SK-MEL-5 (cell line): Measurements from ENCODE around the gene GDI1. TPM values are rescaled to one million over a fixed set of nuclear protein-coding genes. Genes with fewer than 3 reads are reported as not detected.

Experiments
- DNase-seq: peaks from one replicate; pipeline ENCODE4 v3.0.0-alpha.2; 2016; ENCODE audit warnings: low read depth, low spot score
- in situ Hi-C: cut with HindIII; loops from 2 replicates; pipeline ENCODE4 v1.10.0; 2016; ENCODE audit warnings: low sequenced_read_pairs, high pct_unique_total_duplicates, low pct_unique_long_range_greater_than_20kb
- total RNA-seq: library from RNA; depleted of rRNA; stranded (reverse); fragments of >200 nt; shearing (Covaris generic); gene quantifications from 2 replicates; pipeline ENCODE4 v1.2.3, GENCODE V29; 2014

Gene GDI1
- total RNA-seq, 1 experiment from 2014 or later: 48.8 TPM

DNA sequence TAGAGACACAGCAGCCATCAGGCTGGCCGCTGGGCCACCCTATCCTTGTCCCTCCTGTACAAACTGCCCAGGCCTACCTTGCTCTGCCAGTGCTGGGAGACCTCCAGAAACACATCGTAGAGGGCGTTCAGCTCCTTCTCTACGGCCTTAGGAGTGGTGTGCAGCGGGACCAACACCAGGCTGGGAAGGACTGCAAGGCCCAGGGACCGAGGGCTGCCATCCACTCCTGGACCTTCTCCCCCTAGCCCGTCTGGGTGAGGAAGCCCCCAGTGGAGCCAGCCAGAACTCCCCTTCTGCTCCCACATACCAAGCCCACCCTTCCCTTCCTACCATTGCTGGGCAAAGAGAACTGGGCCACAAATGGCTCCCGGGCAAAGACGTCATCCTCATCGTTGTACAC, 33.8 kb upstream of the GDI1 start:
- in situ Hi-C loops: no loop called here
- no peak for DNase-seq

DNA sequence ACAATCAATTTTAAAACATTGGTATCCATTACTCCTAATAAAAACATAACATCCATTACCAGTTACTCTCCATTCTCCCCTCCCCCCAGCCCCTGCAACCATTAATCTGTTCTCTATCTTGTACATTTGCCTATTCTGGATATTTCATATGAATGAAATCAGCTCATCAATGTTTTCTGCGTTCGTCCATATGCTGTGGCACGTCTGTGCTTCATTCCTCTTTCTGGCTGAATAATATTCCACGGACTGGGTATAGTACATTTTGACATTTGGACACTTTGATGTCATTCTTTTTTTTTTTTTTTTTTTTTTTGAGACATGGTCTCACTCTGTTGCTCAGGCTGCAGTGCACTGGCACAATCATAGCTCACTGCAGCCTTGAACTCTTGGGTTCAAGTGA, 33.1 kb upstream of the GDI1 start:
- in situ Hi-C loops: no loop called here
- DNase-seq: no peak

DNA sequence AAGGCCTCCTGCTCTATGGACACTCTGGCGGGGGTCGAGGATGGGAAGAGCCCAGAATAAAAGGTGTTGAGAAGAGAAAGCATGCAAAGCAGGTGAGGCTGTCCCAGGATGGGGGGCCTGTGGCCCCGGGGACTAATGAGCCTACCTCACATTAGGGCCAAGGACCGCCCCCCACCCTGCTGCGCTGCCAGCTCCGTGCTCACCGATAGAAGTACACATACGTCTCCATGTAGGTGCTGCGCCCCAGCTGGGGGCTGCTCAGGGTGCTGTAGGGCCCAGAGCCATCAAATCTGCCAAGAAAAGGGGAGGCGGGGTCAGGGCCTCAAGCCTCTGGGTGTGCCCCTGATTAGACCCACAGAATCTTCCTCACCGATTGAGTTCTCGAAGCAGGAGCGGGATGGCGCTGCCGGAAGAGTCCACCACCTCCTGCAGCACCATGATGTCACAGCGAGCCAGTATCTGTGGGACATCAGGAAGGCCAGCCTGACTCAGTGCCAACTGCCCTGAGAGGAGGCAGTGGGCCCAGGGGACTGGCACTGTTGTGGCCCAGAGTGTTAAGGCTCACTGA, 32.2 kb upstream of the GDI1 start:
- in situ Hi-C loops: no loop called here

DNA sequence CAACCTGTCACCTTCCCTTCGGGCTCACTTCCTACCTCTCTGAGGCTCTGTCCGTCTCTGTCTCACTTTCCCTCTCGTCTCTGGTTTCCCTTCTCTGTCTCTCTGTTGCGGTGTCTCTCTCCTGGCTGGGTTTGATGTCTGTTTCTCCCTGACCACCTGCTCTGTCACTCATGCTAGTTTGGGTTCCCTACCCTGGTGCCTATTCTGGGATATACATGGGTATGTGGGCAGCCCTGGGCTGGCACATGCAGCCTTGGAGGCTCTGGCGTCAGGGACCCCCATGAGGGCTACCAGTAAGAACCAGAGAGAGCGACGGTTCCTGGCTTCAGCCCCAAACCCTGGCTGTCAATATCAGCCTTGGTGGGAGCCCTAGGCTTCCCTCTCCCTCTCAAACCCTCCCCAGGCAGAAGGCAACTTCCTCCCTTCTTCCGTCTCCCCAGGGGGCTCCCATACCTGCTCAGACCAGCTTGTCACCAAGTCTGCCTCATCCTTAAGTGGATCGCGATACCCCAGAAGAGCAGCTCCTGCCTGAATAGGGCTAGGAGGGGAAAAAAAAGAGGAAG, 28.2 kb upstream of the GDI1 start:
- no peak for DNase-seq
- in situ Hi-C loops: no loop called here

More for the DNA sequence above, 32.2 kb upstream of the GDI1 start:
- no peak for DNase-seq

DNA sequence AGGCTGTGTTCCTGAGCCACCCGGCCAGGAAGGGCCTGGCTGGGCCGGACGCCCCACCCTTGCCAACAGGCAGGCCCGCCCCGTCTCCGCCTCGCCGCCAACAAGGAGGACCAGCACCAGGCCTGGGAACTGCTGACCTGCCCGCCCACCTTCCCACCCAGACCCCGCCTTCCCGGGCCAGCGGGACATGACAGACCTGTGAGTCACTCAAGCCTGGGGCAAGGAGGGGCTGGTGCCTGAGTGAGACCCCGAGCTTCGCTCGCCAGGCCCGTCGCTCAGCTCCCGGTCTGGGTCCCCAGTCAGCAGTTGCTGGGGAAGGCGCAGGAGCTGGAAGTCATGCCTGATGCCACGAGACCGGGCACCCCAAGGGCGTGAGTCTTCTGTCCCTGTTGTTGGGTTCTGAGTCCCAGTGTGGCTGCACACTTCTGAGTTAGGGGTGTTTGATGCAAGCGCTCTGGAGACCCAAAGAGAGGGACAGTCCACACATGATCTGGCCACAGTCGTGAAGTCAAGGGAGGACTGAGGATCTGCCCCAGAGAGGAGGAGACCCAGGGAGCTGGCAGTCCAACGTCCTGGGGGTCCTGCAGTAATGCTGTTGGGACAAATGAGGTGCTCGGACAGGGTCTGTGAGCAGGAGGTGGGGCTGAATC, 27.6 kb upstream of the GDI1 start, which contains the start of gene DNASE1L1:
DNASE1L1 (minus strand) TSS at position 33 of the 650 bp plus-strand sequence. CDS start 3,686 bp downstream, outside the sequence.
- in situ Hi-C loops: no loop called here
- peak; percentile 82 for DNase-seq

DNA sequence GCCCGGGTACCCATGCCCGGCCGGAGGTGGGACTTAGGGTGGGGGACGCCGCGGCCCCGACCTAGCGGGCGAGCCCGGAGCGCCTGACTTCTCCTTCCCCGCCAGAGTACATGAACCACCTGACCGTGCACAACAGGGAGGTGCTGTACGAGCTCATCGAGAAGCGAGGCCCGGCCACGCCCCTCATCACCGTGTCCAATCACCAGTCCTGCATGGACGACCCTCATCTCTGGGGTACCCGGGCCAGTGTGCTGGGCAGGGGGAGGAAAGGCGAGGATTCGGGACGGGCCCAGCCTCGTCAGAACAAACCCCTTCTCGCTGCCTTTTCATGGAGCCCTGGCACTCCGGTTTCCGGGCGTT, 25.0 kb upstream of the GDI1 start:
- peak; percentile 63 for DNase-seq
- in situ Hi-C loops: no loop called here

DNA sequence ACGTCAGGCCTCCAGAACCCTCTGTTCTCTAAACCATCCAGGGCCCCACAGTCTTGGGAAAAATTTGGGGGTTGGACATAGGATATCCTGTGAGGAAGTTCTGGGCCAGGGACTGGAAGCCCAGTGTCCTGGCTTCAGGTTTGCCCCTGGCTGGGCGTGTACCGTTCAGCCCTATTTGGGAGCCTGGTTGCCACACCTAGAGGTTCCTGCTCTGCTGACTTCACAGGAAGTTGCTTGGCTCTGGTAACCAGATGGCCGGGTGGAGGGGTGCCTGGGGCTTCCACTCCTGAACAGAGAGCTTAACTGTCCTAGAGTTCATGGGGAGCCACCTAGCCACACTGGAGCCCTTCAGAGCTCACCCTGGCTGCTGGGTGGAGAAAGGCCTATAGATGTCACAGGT, 24.5 kb upstream of the GDI1 start:
- in situ Hi-C loops: no loop called here
- no peak for DNase-seq

DNA sequence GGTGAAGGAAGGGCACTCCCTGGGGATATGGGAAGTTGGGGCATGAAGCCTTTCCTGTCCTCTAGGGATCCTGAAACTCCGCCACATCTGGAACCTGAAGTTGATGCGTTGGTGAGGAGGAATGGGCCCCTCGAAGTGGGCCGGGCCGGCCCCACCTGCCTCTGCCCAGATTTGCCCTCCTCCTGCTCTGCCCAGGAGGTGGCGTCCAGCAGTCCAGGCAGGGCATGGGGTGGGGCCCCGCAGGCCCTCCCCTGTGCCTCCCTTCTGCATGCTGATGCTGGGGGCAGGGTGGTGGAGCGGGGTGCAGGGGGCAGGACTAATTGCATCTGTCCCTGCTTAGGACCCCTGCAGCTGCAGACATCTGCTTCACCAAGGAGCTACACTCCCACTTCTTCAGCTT, 23.8 kb upstream of the GDI1 start:
- no peak for DNase-seq
- in situ Hi-C loops: no loop called here

DNA sequence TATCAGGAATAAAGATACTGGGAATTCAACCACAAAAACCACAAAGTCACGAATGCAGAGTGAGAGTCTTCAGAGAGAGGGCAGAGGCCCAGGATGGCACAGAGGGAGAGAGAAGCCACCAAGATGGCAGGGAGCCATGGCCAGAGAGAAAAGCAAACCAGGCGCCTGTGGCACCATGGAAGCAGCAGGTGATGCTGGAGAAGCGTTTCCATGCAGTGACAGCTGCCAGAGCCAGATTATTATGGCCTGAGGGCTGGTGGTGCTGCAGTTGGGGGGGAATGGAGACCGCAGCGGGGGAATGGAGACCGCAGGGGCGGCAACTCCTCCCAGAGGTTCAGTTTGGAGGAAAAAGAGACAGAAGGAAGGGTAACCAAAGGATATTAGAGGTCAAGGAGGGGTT, 19.8 kb upstream of the GDI1 start:
- in situ Hi-C loops: no loop called here

DNA sequence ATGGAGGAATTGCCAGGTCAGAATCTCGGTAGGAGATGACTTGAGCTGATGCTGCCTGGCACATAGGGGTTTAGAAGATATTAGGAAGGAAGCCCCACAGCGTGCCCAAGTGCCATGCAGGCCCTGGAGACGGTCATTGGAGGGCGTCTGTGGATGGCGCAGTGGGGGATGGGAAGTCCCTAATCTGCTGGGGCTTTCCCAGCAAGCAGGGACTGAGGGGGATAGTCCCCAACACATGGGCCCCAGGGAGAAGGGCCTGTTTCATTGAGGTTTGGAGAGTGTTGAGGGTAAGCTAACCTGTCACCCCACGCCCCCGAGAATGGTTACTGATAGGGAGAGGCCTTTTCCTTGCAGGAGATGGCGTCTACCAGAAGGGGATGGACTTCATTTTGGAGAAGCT, 17.8 kb upstream of the GDI1 start:
- DNase-seq: no peak
- in situ Hi-C loops: no loop called here

More for the DNA sequence above, 19.8 kb upstream of the GDI1 start:
- no peak for DNase-seq

DNA sequence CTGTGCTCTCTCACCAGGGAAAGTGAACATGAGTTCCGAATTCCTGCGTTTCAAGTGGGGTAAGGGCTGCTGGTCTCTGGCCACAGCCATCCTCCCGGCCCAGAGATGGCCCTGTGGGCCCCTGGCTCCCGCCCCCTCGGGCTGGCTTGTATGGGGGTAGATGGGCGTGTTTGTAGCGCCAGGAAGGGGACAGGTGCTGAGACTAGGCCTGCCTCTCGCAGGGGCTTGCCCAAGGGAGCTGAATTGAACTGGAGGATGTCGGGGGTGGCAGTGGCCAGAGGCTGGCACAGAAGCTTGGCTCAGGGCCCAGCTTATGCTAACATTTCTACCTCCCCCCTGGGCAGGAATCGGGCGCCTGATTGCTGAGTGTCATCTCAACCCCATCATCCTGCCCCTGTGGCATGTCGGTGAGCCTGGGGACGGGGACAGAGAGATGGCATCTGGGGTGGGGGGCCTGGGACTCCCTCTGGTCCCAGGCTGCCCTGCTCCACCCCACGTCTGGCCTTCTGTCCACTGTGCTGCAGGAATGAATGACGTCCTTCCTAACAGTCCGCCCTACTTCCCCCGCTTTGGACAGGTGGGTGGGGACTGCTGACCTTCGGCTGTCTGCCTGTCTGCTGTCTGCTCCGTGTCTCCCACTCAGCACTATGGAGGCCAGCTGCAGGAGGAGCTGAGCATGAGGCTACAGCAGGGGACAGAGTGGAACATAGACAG, 17.1 kb upstream of the GDI1 start:
- no peak for DNase-seq
- in situ Hi-C loops: no loop called here

DNA sequence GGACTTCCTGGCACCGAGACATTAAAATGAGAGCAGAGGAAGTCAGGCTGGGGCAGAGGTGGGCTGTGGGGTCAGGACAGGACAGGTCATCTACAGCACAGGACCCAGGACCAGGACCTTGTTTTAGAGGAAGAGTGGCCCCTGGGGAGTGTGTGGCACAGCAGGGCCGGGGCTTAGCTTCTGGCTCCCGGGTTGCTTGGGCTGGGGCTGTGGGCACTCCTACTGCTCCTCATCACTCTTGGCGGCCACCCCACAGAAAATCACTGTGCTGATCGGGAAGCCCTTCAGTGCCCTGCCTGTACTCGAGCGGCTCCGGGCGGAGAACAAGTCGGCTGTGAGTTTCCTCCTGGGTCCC, 16.6 kb upstream of the GDI1 start:
- no peak for DNase-seq
- in situ Hi-C loops: no loop called here

DNA sequence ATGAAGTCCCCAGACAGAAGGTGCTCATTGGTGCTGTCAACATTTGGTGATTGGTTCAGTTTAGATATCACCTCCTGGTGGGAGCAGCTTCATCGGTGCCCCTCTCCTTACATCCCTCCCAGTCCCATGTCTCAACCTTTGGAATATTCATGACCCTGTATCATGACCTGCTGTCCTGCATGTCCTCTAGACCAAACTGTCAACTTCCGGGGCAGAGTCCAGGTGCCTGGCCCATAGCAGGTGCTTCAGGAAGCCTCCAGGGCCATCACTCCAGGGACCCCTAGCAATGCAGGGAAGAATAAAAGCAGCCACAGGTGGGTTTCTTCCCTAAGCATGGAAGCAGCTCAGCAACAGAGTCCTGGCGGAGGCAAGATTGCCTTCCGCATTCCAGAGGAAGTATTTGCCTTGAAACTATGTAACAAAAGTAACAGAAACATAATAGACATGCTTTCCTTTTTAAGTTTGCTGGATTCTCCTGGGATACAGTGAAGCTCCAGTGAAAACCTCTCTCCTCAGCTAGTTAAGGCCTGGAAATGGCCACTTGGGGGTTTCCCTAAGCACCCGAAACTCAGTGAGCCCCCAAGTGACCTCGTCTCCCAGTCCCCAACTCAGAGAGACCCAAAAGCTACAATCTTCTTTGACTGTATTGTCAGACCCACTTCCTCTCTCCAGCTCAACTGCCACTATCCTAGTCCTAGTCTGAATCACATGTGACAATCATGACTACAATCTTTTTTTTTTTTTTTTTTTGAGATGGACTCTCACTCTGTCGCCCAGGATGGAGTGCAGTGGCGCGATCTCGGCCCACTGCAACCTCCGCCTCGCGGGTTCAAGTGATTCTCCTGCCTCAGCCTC, 9.8 kb upstream of the GDI1 start:
- DNase-seq: no peak
- in situ Hi-C loops: no loop called here

DNA sequence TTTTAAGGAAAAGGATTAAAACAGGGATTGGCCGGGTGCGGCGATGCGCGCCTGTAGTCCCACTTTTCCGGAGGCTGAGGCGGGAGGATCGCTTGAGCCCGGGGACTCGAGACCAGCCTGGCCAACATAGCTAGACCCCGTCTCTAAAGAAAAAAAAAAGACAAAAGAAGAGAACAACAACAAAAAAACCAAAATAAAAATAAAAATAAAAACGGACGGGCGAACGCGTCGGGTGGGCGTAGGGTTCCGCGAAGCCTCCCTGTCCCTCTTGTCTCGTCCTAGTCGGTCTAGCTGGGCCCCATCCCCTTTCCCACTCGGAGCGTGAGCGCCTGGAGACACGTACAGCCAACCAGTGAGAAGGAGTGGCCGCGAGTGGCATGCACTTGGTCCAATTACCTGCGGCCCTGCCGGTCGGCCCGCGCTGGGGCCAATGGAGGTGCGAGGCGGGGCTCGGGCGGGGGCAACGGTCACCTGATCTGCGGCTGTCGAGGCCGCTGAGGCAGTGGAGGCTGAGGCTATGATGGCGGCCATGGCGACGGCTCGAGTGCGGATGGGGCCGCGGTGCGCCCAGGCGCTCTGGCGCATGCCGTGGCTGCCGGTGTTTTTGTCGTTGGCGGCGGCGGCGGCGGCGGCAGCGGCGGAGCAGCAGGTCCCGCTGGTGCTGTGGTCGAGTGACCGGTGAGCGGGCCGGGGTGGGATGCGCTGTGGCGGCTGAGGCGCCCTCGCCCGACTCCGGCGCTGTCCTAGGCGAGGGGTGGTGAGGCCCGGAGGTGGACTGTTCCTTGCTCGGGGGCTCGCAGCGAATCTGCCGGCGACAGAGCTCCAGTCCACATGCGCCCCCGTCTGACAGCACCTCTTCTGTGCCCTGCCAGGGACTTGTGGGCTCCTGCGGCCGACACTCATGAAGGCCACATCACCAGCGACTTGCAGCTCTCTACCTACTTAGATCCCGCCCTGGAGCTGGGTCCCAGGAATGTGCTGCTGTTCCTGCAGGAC, 8.5 kb upstream of the GDI1 start, which contains the start of gene ATP6AP1:
ATP6AP1 (plus strand) TSS at position 502 of the 996 bp plus-strand sequence; CDS start at position 518, 16 bp downstream.
- in situ Hi-C loops: no loop called here
- DNase-seq: peak; percentile 92

DNA sequence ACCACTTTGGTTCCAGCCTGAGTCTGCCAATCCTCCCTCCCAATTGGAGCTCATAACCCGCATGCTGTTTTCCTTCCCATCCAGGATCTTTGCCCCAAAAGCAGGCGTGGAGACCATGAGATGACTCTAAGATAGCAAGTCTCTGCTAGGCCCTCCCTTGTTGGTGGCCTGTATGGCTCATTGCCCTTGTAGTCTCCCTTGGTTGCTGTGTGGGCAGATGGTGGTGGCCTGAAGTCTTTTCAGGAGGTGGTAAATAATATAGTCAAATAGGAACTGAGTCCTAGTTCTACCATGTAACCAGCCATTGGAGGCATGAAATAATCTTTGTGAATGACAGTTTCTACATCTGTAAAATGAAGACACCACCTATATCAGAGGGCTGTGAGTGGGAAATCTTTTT, 7.2 kb upstream of the GDI1 start:
- no peak for DNase-seq

DNA sequence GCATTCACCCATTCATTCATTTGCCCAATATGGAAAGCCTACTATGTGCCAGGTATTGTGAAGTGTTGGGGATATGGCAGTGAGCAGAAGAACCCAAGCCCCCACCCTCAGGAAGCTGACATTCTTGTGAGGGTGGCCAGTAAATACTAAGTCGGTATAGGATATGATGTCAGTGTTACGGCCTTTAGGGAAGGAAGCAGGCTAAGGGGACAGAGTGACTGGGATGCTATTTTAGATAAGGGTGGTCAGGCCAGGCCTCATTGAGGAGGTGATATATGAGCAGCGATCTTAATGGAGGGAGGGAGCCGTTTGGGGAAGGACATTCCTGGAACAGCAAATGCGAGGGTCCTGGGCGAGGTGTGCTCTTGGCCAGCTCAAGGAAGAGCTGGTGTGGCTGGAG, 6.5 kb upstream of the GDI1 start:
- DNase-seq: no peak
- in situ Hi-C loops: no loop called here

More for the DNA sequence above, 7.2 kb upstream of the GDI1 start:
- in situ Hi-C loops: no loop called here

DNA sequence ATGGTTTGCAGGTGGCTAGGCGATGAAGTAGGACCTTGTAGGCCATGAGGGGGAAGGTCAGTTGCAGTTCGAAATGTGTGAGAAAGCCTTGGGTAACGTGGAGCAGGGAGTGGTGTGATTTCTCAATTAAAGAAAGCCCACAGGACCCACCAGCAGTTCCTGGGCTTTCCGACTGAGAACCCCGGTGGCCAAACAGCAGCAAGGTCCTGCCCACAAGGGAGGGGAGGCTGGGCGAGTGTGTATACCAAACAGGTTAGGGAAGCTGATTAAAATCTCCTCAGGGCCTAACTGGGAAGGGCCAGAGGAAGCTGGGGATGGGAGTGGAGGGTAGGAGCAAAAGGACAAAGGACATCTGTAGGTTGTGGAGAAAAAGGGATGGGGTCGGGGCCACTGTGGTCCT, 6.0 kb upstream of the GDI1 start:
- DNase-seq: no peak
- in situ Hi-C loops: no loop called here
